OCI-LY7 (cell line): ENCODE measurements around the gene ZNF506. TPM values are rescaled to one million over a fixed set of nuclear protein-coding genes. Genes with fewer than 3 reads are reported as not detected.
"Not testable (repeated sequence)": the region's sequence is repeated elsewhere in the genome, so short reads cannot be mapped to it uniquely, and the experiment has no call there.

Experiments used
- Bru-seq: library from RNA; stranded (reverse); fragments of 400-500 nt; gene quantifications from one replicate; lab custom pipeline; 2021; lab: Mats Ljungman, UMichigan
- BruChase-seq, 2 experiments: library from RNA; stranded (reverse); fragments of 400-500 nt; gene quantifications; one replicate each; lab custom pipeline; 2021; lab: Mats Ljungman, UMichigan
- BruUV-seq: library from RNA; stranded (reverse); fragments of 400-500 nt; replicated peaks from 2 replicates; lab custom pipeline; 2021; lab: Mats Ljungman, UMichigan
- CTCF ChIA-PET: fragments of 300-600 bp; sonication (Branson Sonifier 250); formaldehyde crosslinking; loops from one replicate; lab custom pipeline; 2022; ENCODE audit warnings: antibody characterized with exemption; ENCODE audit not compliant: unreplicated experiment; lab: Charles Lee
- POLR2A ChIA-PET: fragments of 300-600 bp; sonication (Branson Sonifier 250); formaldehyde crosslinking; loops from one replicate; lab custom pipeline; 2022; ENCODE audit warnings: antibody characterized with exemption; lab: Charles Lee
- DNase-seq: peaks from one replicate; pipeline ENCODE4 v3.0.0-alpha.2; 2015; ENCODE audit warnings: low spot score
- H2AFZ ChIP-seq: fragments of 200-600 bp; sonication (generic), shearing (Covaris generic); 2 replicates; pipeline ENCODE4 v1.6.1; 2014; ENCODE audit warnings: mild to moderate bottlenecking, antibody characterized with exemption, low read length, moderate library complexity
- H3K27ac ChIP-seq: fragments of 200-600 bp; sonication (generic); 2 replicates; pipeline ENCODE4 v1.5.1; 2014; ENCODE audit warnings: mixed run types, low read depth, mild to moderate bottlenecking, moderate library complexity, low read length, inconsistent platforms; ENCODE audit not compliant: poor library complexity, severe bottlenecking
- H3K36me3 ChIP-seq: fragments of 200-600 bp; sonication (generic); 2 replicates; pipeline ENCODE4 v1.6.1; 2014; ENCODE audit warnings: mild to moderate bottlenecking, antibody characterized with exemption, low read length, moderate library complexity, mixed read lengths; ENCODE audit not compliant: insufficient read depth
- H3K4me1 ChIP-seq: fragments of 200-600 bp; sonication (generic); 2 replicates; pipeline ENCODE4 v1.5.1; 2014; ENCODE audit warnings: mild to moderate bottlenecking, low read length; ENCODE audit not compliant: insufficient read depth, poor library complexity, severe bottlenecking
- H3K4me2 ChIP-seq: fragments of 200-600 bp; sonication (generic); 2 replicates; pipeline ENCODE4 v1.6.1; 2014; ENCODE audit warnings: mild to moderate bottlenecking, low read length
- H3K4me3 ChIP-seq: fragments of 200-600 bp; sonication (generic); 2 replicates; pipeline ENCODE4 v1.5.1; 2014; ENCODE audit warnings: mild to moderate bottlenecking, low read depth, low read length; ENCODE audit not compliant: poor library complexity, severe bottlenecking
- H3K79me2 ChIP-seq: fragments of 200-600 bp; sonication (generic); 2 replicates; pipeline ENCODE4 v1.6.1; 2016; ENCODE audit warnings: low read depth, mild to moderate bottlenecking, low read length, moderate library complexity, mixed read lengths; ENCODE audit not compliant: insufficient read depth
- H3K9me2 ChIP-seq: fragments of 200-600 bp; sonication (generic); 2 replicates; pipeline ENCODE4 v1.6.1; 2016; ENCODE audit warnings: mild to moderate bottlenecking, low read length, mixed read lengths; ENCODE audit not compliant: insufficient read depth
- H3K9me3 ChIP-seq: fragments of 200-600 bp; sonication (generic); 2 replicates; pipeline ENCODE4 v1.6.1; 2014; ENCODE audit warnings: mild to moderate bottlenecking, mixed run types, low read length, mixed read lengths
- H4K20me1 ChIP-seq: fragments of 200-600 bp; sonication (generic); 2 replicates; pipeline ENCODE4 v1.6.1; 2014; ENCODE audit warnings: mild to moderate bottlenecking, antibody characterized with exemption, low read length, moderate library complexity, mixed read lengths; ENCODE audit not compliant: insufficient read depth
- CTCF ChIP-seq: fragments of 200-600 bp; sonication (generic); conservative IDR thresholded peaks from 2 replicates; pipeline ENCODE4 v1.5.1; 2014; ENCODE audit warnings: mild to moderate bottlenecking, antibody characterized with exemption, low read length, moderate library complexity, mixed read lengths
- EZH2phosphoT487 ChIP-seq: fragments of 200-600 bp; sonication (generic); IDR thresholded peaks from 2 replicates; pipeline ENCODE4 v1.6.1; 2018; ENCODE audit warnings: low read depth, borderline replicate concordance, mild to moderate bottlenecking, mixed run types, antibody characterized with exemption, low read length, moderate library complexity, mixed read lengths
- intact Hi-C: fragments of 100-400 bp; cut with micrococcal nuclease; formaldehyde crosslinking; loops from one replicate; pipeline ENCODE4 v1.10.0; 2022; ENCODE audit not compliant: unreplicated experiment
- long read RNA-seq: library from polyadenylated mRNA; stranded (forward); transcript quantifications from one replicate; pipeline ENCODE4 v2.0.0, GENCODE V29; 2022
- total RNA-seq, 2 experiments: library from RNA; depleted of rRNA in 1 of 2; stranded (reverse); fragments of >200 nt in 1 of 2; shearing (Covaris generic) in 1 of 2; gene quantifications; 2 replicates each; pipeline ENCODE4 v1.2.3, GENCODE V29; 2014 to 2022

The ZNF506 gene
- total RNA-seq (2014; rRNA removed; shearing (Covaris generic)) (22.1 and 36.4 TPM in 2 replicates), total RNA-seq (2022) (29.7 and 32.3 TPM in 2 replicates), Bru-seq, nascent RNA (percentile 89 among the genes with signal in this experiment), BruChase-seq, experiment 1, labeled RNA remaining after a 6-hour chase (percentile 96 among the genes with signal in this experiment), BruChase-seq, experiment 2, labeled RNA remaining after a 2-hour chase (percentile 98 among the genes with signal in this experiment)
- long read RNA-seq, full-length matches to known transcripts = 11 of 16 reads
- long read RNA-seq, partial matches to known transcripts = 2 of 16 reads
- long read RNA-seq, other reads (novel, unspliced or antisense) = 3 of 16 reads

GRCh38 chr19:19821366-19821951 is at the start of gene ZNF506:
ZNF506 (minus strand) TSS chr19:19821750; CDS start chr19:19821603, 147 bp downstream.
- intact Hi-C loops = loop anchor here (1.0 to 10.0 kb wide), 4 partner anchors 45 to 743 kb away; partner anchors contain the start of genes ZNF101, ZNF737 and ZNF93
- no peak for TF ChIP-seq EZH2phosphoT487
- TF ChIP-seq CTCF = no peak
- ChIA-PET CTCF (no interaction called here), POLR2A (interaction anchor here (0.7 to 2.3 kb wide), 14 partner anchors 8 to 153 kb away, joined by 3 to 24 read pairs (median 4); partner anchors contain the start of genes ZNF14 and ZNF253)
- Histone ChIP-seq H3K4me2 (peak within 1 kb of the TSS; percentile 78), H3K27ac (peak within 1 kb of the TSS; percentile 76), H3K79me2 (peaks cover 45% of the 10 kb centered on the region), H2AFZ (peak within 1 kb of the TSS; percentile 96), H3K9me2 (no peaks in the 10 kb centered on the region), H3K4me3 (peak within 1 kb of the TSS; percentile 87), H3K36me3 (peaks cover 38% of the 10 kb centered on the region), H3K4me1 (peaks cover 4% of the 10 kb centered on the region), H4K20me1 (no peaks in the 10 kb centered on the region), H3K9me3 (peaks cover 42% of the 10 kb centered on the region)
- DNase-seq = peak; percentile 99
- no TSS peak for BruUV-seq

- Histone ChIP-seq H3K4me1 (peaks cover 25% of the 10 kb centered on the region), H3K79me2 (peaks cover 91% of the 10 kb centered on the region), H3K36me3 (peaks cover 78% of the 10 kb centered on the region), H3K9me3 (peaks cover 57% of the 10 kb centered on the region)
- CTCF ChIA-PET, intact Hi-C loops, BruUV-seq, H3K27ac ChIP-seq, H4K20me1 ChIP-seq, H3K4me3 ChIP-seq, H3K9me2 ChIP-seq, DNase-seq, H2AFZ ChIP-seq, H3K4me2 ChIP-seq: not testable (repeated sequence)
- POLR2A ChIA-PET = interaction anchor here (0.6 kb wide), 1 partner anchor 49 kb away, joined by 3 read pairs; no protein-coding TSS in a partner anchor
These were observed 48.5 kb upstream of the ZNF506 start for GRCh38 chr19:19870086-19870485.

- Histone ChIP-seq H2AFZ (peak overlapping the region; percentile 66; the same call in 1 of the 2 replicates), H3K4me3 (peak overlapping the region; percentile 93), H3K79me2 (peaks cover 58% of the 10 kb centered on the region), H4K20me1 (no peaks in the 10 kb centered on the region), H3K36me3 (peaks cover 45% of the 10 kb centered on the region), H3K9me2 (no peaks in the 10 kb centered on the region), H3K9me3 (peaks cover 33% of the 10 kb centered on the region), H3K4me2 (peak overlapping the region; percentile 80), H3K27ac (peak overlapping the region; percentile 89), H3K4me1 (peaks cover 25% of the 10 kb centered on the region)
- TF ChIP-seq EZH2phosphoT487 = no peak
- TF ChIP-seq CTCF = no peak
- CTCF ChIA-PET = no interaction called here
- peak; percentile 84 for DNase-seq
- POLR2A ChIA-PET = interaction anchor here (0.8 to 5.1 kb wide), 6 partner anchors 10 to 197 kb away, joined by 3 to 24 read pairs (median 4); partner anchors contain the start of genes ZNF506 and ZNF93
- intact Hi-C loops = loop anchor here (1.0 to 5.0 kb wide), 3 partner anchors 36 to 203 kb away; partner anchors contain the start of genes ATP13A1, ZNF506 and ZNF93
- BruUV-seq = no TSS peak
These were observed 45.2 kb upstream of the ZNF506 start for GRCh38 chr19:19866611-19867248.
